HG02884 (cell line): ENCODE measurements around the gene HNRNPU.

Experiments used
- ATAC-seq: cut with Tn5 transposase; IDR thresholded peaks from one replicate; pipeline ENCODE4 v1.9.1; 2021; ENCODE audit warnings: mild to moderate bottlenecking, moderate library complexity; ENCODE audit not compliant: unreplicated experiment

Gene HNRNPU

DNA sequence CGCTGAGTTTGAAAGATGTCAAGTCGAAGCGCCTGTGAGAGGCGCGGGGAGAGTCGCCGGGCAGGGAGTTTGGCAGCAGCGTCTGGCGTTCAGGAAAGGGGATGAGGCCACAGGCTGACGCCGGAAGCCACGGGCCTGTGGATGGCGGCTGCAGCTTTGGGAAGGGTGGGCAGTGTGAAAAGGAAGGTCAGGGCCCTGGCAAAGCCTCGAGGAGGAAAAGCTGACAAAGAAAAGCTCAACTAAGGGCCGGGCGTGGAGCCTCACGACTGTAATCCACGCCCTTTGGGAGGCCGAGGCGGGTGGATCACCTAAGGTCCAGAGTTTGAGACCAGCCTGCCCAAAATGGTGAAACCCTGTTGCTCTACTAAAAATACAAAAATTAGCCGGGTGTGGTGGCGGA, 54.1 kb downstream of the HNRNPU start:
- no peak for ATAC-seq

DNA sequence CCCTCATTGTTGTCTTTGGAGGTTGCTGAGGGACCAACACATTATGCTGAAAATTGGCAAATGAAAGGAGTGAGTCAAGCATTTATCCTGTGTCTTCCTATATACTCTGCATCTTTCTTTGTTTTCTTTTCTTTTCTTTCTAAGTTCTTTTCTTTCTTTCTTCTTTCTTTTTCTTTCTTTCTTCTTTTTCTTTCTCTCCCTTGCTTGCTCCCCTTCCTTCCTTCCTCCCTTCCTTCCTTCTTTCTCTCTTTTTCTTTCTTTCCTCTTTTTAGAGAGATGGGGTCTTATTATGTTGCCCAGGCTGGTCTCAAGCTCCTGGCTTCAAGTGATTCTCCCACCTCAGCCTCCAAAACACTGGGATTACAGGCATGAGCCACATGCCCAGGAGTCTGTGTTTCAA, 57.2 kb downstream of the HNRNPU start:
- no peak for ATAC-seq

DNA sequence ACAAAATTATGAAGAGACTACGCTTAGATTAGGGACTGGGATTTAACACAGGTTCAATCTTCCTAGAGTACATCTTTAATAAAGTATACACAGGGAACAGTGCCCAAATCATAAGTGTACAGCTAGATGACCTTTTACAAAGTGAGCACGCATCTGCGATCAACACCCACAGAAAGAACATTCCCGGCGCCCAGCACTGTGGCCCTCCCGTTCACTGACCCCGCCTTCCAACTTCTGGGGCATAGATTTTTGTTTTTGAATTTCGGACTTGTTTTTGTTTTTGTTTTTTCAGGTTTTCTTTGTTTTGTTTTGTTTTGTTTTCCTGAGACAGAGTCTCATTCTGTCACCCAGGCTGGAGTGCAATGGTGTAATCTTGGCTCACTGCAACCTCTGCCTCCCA, 59.5 kb downstream of the HNRNPU start:
- no peak for ATAC-seq

DNA sequence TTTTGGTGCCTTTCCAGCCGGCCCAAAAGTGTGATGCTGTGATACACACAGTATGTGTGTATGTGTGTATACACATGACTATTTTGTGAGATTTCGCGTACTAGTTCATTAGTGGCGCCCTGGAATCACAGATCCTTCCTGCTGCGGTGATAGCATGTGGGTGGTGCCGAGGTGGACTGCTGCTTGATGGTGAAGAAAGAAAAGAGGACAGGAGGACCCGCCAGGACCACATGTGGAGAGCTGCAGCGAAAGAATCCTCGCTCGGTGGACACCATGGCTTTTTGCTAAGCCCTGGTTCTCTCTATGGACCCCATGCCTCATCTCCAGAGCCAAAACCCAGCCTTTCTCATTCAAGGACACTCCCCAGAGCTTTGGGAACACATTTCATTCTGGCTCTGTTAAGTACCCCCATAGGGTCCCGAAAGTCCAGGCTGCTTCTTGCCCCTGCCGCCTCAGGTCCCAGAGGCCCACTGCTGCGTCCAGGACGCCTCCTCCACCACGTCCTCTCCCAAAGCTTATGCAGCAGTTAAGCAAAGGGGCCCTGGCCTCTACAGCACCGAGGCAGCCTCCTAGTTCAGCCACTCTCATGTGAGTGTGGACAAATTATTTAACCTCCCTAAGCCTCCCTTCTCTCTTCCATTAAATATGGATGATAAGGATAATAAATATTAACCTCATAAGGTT, 61.6 kb downstream of the HNRNPU start:
- no peak for ATAC-seq

DNA sequence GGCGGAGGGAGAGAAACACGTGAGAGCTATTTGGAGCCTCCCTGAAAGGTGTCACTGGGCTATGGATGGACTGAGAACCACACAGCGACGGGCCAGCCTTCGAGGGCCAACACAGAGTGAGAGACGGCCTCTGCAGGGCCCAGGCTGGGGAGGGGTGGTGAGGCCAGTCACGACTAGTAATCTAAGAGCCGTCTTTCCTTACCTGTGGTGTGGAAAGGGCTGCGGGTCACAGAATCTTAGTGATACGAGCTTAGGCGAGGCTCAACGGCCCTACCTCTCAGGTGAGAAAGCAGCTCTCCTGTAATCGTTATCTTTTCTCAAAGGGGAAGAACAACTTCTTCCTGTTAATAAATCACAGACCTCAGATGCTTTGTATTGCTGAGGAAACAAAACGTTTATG, 62.3 kb downstream of the HNRNPU start:
- ATAC-seq = no peak

DNA sequence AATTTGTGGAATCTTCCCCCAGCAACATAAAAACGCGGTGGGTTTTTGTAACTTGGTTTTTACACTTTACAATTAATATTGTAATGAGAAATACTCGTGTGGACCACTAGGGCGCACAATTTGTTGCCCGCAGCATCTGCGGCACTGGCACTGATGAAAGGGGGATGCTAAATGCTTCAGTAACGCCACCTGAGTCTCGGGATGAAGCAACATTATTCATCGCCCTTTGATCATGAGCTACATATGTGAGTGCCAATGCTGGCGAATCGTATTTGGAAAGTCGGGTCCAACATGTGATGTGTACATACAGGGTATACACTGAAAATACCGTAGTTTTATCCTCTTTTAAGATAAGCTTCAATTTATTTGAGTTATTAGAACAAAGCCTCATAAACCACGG, 63.1 kb downstream of the HNRNPU start:
- peak; percentile 70 for ATAC-seq

DNA sequence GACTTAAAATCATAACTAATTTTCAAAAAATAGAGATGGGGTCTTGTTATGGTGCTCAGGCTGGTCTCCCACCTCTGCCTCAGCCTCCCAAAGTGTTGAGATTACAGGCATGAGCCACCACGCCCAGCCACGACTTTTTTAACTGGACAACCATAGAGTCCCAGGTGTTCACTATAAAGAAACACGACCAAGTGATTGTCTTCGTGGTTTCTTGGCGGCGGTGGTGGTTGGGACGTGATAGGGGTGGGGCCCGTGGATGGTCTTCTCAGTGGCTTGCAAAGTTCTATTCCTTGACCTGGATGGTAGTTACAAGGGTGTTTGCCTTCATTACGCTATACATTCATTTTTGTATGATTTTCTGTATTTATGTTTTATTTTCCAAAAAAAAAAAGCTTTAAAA, 63.5 kb downstream of the HNRNPU start:
- ATAC-seq = no peak
